GM18507 (cell line): ENCODE data around the gene LMBR1.
A peak's percentile ranks its signal among the peaks of the same experiment; 100 is the strongest.

Experiments used
- DNase-seq: peaks from one replicate; pipeline ENCODE4 v3.0.0; 2011; ENCODE audit warnings: low read depth; ENCODE audit not compliant: insufficient read length; ENCODE audit errors: extremely low spot score
- FAIRE-seq: peaks from 2 replicates; lab custom pipeline; 2011; peaks lifted over from hg19 to GRCh38; lab: Jason Lieb, UNC

Gene LMBR1

DNA sequence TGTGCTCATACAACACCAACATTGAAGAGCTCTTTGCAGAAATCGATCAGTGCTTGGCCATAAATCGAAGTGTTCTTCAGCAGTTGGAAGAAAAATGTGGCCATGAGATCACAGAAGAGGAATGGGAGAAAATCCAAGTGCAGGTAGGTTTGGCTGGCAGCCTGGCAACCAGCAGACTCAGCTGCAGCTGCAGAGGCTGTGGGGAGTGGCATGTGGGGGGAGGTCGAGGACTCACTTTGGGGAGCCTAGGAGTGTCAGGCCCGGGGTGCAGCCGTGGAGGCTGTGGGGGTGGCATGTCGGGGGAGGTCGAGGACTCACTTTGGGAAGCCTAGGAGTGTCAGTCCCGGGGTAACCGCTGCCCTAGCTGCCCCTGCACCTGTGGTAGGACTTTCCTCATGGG is 217.3 kb downstream of the LMBR1 start:
- no peak for FAIRE-seq

DNA sequence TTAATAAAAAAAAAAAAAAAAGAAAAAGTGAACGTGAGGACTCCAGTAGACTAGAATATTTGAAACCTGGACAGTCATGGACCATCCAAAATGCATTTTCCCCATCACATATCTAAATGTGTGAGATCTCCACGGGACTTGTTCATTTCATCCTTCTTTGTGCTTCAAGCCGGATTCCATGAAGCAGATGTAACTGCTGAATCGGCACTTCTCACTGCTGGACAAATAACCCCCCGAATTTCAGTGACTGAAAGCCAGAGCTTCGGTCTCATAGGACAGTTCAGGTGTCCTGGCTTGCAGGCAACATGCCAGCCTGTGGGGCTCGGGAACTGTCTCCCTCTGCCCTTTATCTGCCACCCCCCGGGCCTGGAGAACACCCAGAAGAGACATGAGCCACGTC is 219.1 kb downstream of the LMBR1 start:
- FAIRE-seq (no peak), DNase-seq (no peak)

More for the DNA sequence above, 217.3 kb downstream of the LMBR1 start:
- no peak for DNase-seq

DNA sequence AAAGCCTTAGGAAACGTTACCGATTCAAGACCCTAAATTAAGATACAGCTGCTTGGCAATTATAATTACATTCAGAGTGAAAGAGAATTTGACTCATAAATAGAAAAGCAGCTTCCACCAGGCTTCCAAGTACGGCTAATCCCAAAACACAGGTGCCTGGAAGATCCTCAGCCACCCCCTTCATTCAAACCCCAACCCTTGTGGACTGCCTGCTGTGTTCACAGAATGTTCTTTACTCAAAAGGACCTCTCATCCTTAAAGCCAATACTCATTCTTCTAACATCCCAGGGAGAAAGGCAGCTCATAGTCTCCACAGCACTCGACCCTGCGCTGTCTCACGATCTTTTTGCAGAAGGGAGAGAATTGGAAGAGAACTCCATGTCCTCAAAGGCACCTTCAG is 219.5 kb downstream of the LMBR1 start:
- no peak for DNase-seq
- FAIRE-seq, result no peak

DNA sequence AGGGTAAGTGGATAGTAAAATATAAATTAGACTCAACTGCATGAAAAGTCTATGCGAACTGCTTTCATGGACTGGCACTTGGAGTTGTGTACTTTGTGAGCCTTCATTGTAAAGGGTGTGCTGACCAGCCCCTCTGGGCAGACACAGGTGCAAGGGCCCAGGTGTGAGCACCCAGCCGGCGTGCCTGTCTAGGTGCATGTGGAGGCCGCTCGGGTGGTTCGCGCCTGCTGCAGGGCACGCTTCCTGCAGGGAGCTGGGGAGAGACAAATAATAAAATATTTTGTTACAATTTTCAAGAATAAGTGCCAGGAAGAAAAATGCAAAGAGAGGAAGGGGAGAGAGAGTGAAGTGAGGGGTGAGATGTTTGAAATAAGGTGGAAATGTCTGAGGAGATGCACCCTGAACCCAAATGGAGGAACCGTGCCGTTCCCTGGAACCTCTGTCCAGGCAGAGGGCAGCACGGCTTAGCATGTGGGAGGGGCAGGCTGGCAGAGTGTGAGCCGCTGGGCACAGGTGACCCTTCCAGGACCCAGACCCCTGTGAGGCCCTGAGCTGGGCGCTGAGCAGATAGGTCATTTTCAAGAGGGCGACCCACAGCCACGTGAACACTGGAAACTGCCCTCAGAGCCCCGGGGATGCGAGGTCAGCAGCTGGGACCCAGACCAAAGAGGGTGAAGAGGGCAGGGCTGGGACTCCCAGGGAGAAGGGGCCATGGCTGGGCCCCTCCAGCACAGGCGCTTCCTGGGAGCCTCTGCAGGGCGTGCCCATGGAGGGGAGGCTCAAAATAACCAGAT is 223.8 kb downstream of the LMBR1 start:
- FAIRE-seq (no peak), DNase-seq (no peak)

DNA sequence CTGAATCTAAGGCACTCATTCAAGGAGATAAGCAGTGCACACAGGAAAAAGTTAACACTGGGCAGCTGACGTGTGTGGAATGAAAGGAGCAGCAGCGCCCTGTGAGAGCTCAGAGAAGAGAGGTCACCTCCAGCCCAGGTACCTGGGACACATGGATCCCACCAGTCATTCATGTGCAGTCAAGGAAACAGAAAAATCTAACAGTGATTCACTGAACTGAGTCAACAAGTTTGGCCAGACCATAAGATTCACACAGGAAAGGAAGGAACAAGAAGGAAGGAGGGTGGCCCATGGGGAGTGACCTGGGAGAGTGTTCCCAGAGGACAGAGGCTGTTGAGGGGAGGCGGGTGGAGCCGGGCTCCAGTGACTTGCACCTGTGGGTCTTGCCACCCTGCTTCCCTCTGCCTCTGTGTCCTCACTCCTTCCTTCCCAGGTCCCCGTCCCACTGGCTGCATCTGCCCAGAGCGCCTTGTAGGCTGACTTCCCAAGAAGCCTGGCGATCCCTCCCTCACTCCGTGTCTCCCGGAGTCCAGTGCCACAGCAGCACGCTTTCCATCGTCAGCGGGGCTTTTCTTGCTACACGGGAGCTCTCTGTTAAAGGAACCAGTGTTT is 224.7 kb downstream of the LMBR1 start:
- FAIRE-seq (no peak), DNase-seq (no peak)

DNA sequence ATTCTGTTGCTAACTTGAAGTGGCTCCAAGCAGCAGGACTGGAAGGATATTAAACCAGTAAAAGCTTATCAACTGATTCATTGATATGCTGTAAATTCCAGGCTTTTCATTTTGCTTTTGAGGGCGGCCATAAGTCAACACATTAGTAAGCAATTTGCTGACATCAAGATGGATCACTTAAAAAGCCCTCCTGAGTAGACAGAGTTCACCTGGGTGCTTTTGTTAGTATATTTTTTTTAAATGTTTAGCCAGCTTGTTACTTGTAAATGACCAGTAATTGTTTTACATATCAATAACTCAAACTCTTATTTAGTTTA is 225.9 kb downstream of the LMBR1 start:
- no peak for FAIRE-seq

DNA sequence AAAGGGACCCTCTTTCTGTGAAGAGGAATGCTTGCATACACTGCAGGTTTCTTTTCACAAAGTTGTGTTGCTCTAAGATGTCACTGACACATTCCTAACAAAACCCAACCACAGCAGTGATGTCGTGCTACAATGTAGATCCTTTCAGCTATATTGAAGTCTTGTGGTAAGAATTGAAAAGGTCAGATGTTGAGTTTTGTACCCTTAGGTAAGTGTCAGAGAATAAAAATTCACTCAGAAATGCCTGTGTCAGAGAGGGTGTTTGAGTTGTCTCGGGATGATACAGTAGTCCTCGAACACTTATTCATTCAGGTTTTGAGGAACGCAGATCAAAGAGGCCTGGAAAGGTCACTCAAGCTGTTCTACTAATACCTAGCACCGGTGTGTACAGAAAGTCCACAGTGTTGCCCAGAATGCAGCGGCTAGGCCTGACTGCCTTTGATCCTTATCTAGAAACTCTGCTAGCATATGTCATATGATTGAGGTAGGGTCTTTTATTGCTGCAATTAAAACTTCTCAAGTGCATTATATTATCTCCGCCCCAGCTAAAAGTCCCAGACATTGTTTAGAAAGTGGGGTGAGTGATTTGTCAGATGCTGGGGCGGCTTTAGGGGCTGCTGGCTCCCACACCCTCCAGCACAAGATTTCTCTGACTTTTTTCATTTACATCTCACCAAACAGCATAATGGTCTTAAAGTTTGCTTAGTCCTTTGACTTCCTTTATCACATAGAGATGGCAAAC is 226.4 kb downstream of the LMBR1 start:
- DNase-seq, result no peak
- FAIRE-seq, result peak; percentile 26

More for the DNA sequence above, 225.9 kb downstream of the LMBR1 start:
- DNase-seq, result no peak

DNA sequence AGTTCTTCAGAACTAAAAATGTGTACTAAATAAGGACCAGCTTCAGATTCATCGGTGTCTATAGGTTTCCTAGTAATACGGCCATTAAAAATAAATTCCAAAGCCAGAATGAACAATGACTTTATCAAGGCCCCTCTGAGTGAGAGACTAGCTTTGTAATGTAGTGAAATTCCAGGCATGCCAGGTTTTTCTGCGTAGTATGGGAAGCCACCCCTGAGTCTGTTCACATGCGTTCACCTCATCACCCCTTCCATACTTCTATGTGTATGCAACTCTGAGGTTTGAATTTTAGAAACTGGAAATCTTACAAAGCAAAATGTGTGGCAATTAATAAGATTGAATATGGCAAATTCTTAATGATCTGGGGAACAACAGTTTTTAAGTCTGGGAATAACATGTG is 227.9 kb downstream of the LMBR1 start:
- FAIRE-seq (no peak), DNase-seq (no peak)

DNA sequence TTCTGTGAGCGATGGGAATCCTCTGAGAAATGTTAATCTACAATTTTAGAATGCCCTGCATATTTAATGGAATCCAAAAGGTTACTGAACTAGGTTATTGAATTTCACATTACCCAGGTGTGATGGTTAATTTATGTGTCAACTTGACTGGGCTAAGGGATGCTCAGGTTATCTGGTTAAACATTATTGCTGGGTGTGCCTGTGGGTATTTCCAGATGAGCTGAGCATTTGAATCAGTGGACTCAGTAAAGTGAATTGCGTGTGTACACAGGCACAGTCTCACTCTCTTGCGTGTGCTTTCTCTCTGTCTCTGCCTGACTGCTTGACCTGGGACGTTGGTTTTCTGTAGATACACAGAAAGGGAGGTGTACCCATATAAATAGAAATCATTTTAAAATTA is 230.7 kb downstream of the LMBR1 start:
- no peak for DNase-seq
- FAIRE-seq, result no peak

DNA sequence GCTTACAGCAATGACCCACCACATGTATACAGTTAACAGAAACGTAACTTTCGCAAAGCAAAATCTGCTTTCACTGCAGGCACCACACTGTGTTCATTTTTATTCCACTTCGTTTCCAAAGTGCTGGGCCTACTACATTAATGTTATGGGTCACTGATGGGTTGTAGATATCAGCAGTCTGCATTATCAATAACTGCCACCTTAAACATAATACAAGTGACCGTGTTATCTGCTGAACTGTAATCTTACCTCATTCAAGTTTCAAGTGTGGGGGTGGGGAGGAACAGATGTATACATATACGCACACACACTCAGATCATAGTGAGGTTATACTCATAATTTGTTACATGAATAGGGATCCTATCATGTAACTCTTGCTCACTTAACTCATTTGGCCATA is 231.3 kb downstream of the LMBR1 start:
- no peak for DNase-seq
- FAIRE-seq, result no peak

DNA sequence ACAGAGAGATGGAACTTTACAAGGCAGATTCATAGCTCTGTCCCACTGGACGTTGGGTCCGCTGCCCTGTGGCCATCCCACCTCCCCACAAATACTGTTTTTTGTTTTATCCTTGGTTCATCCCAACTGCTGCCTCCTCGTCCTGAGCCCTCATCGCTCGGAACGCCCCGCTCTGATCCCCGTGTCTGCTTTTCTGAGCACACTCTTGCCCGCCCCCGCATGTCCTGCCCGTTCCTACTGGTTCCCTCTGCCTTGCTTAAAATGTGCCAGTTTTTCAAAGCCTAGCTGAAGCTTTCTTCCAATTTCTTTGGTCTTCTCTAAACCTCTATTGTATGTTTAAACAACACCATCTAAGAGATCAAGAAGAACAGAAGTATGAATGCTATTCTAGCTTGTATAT is 233.0 kb downstream of the LMBR1 start:
- DNase-seq (no peak), FAIRE-seq (no peak)

DNA sequence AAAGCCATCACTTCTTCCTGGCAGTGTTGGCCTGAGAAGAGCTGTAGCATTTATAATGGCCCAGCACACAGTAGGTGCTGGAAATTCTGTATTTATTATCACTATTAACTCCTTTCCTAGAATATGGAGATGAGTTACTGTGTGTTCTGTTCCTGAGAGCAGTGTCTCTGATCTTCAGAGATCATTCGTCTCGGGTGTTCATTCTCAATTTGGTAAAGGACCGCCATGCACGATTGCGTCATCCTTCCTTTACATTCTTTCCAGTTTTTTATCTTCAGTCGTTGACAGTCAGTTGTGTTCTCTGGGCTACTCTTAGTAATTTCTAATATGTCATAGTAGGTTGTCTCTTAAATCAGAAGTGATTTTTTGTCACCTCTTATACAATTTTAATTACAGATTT is 233.8 kb downstream of the LMBR1 start:
- FAIRE-seq (no peak), DNase-seq (no peak)

DNA sequence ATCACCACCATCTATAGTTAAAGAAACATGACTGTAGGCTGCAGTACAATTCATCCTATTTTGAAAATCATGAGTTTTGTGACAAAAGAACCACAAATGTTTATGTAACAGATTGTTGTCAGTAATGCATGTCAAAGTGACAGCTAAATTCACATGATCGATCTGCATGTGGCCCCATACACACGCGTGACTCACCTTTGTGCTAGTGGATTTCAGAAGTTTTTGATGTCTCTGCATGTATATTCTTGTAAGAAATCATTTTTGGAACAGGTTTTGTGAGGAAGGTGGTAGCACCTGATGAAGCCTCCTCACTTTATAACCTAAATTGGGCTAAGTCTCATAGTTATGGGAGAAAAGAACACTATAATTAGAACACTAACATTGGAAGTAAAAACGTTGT is 235.3 kb downstream of the LMBR1 start:
- DNase-seq (no peak), FAIRE-seq (no peak)

DNA sequence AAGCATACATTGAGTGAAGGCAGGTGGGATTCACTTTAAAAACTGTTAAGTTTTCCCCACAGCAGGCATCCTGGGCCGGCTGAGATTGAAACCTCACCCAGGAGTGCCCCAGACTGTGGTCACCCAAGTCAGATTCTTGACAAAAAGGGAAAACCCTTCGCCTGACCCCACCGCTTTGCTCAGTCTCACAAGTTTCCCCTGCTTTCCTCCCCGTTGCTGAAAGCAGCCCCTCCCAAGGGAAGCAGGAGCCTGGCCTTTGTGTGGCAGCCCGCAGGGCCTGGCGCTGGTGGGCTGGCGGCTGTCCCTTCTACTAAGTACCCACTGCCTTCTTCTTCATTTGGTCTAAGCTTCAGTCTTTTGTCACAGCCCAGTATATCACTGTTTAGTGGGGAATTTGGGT is 236.4 kb downstream of the LMBR1 start:
- DNase-seq, result no peak
- FAIRE-seq, result peak; percentile 46

DNA sequence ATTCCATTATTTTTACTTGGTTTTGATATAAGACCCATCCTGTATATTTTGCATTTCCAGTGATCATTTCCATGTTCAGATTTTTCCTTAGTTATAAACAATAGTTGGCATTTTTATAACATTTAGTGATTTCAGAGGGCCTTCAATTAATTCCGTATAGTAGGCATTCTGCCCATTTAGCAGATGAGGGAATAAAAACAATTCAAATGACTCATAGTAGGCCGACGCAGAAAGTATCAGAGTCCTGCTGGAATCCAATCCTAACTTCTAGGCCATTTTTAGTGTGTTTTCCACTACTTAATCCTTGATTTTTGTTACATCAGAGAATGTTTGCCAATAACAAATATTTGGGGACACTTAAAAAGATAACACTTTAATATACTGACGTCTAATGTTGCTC is 237.0 kb downstream of the LMBR1 start:
- FAIRE-seq (no peak), DNase-seq (no peak)

DNA sequence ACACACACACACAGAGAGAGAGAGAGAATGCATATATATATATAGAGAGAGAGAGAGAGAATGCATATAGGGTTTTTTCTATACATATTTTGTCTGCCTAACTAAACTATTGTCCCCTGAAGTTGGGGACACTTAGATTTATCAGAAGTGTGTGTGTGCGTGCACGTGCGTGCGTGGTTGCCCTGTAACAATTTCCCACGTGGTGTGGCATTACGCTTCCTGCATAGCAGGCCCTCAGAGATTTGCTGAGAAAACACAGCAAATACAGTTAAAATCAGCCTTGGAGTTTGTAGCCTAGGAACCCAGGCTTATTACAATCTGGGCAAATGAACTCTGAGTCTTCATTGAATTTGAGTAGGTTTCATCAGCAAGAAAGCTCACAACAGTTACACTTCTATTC is 237.7 kb downstream of the LMBR1 start:
- FAIRE-seq (no peak), DNase-seq (no peak)

DNA sequence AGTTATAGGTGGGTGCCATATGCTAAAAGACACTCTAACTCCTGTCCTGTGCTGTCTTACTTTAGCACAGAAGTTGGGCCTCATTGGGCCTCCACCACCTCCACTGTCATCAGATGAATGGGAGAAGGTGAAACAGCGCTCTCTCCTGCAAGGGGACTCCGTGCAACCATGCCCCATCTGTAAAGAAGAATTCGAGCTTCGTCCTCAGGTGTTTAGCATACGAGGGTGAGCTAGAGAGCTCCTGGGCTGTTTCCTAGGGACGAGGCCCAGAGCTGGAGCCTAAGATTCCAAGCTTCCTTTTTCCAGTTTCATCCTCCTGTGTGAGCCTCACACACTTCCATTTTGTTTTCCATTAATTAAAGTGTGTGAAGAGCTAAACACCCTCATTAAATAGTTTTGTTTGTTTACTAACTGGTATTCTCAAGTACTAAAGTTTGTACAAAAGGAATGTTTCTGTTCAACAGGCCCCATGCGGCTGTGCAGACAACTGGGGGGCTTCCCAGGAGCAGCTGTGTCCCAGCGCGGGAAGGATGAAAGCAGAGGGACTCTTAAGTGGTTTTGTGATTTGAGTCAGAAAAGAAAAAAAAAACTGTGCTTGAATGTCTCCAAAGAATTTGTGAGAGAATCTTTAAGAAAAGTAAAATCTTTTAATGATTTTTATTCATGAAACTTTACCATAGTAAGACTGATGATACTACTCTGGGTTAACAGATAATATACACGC is 238.3 kb downstream of the LMBR1 start:
- FAIRE-seq (no peak), DNase-seq (no peak)

DNA sequence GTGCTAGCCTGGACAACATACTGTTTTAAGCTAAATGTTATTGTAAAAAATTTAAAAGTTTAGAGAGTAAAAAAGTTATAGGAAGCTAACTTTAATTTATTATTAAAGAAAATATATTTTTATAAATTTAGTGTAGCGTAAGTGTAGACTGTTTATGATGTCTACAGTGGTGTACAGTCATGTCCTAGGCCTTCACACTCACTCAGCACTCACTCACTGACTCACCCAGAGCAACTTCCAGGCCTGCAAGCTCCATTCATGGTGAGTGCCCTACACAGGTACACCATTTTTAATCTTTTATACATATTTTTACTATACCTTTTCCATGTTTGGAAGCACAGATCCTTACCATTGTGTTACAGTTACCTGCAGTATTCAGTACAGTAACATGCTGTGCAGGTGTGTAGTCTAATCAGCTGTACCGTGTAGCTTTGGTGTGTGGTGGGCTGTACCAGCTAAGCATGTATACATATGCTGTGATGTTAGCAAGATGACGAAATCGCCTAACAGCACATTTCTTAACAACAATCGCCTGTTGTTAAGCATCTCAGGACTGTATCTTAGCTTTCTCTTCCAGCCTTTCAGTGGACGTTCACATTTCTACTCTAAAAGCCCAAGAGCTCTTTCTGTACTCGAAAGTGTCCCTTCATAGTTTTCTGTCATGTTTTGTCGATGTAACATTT is 240.0 kb downstream of the LMBR1 start:
- no peak for DNase-seq
- FAIRE-seq, result no peak

DNA sequence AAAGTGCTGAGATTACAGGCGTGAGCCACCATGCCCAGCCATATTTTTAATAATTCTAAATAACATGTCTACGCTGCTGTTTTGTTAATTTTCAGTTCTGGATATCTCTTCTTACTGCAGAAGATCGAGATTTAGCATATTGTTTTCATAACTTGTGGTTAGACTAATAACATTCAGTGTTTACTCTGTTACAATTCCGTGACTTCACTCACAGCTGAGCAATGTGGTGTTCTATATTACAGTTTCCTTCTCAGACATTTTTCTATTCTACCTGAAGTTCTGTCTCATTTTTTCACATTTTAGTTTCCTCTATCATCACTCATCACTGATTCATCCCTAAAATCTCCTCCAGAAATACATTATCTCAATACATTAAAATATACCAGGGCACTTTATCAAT is 241.5 kb downstream of the LMBR1 start:
- no peak for DNase-seq
- no peak for FAIRE-seq

DNA sequence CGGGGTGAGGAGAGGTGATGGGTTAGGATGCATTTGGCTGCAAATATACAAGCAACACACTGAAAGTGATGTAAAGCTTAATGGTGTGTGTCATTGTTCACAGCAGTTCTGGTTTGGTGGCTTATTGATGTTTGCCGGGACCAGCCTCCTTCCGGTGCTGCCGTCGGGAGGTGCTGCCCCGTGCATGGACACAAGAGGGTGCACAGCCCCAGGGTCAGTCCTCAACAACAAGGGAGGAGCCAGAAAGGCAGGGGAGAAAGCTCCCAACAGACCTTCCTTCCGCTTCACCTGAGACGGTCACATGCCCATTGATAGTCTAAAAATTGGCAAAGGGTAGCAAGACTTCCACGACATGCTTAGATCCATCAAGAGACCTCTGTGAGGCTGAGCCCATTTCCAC is 242.9 kb downstream of the LMBR1 start:
- DNase-seq (no peak), FAIRE-seq (no peak)
